SK-N-DZ (cell line): ENCODE measurements around the gene KCNH3.
"Not testable (repeated sequence)": the region's sequence is repeated elsewhere in the genome, so short reads cannot be mapped to it uniquely, and the experiment has no call there.

Experiments
- DNase-seq: peaks from one replicate; pipeline ENCODE4 v3.0.0-alpha.2; 2015; ENCODE audit warnings: low spot score
- small RNA-seq, 2 experiments: library from RNA; depleted of rRNA; stranded (forward); fragments of <200 nt; gene quantifications; one replicate each; pipeline ENCODE3, GENCODE V24; 2014

The KCNH3 gene

DNA sequence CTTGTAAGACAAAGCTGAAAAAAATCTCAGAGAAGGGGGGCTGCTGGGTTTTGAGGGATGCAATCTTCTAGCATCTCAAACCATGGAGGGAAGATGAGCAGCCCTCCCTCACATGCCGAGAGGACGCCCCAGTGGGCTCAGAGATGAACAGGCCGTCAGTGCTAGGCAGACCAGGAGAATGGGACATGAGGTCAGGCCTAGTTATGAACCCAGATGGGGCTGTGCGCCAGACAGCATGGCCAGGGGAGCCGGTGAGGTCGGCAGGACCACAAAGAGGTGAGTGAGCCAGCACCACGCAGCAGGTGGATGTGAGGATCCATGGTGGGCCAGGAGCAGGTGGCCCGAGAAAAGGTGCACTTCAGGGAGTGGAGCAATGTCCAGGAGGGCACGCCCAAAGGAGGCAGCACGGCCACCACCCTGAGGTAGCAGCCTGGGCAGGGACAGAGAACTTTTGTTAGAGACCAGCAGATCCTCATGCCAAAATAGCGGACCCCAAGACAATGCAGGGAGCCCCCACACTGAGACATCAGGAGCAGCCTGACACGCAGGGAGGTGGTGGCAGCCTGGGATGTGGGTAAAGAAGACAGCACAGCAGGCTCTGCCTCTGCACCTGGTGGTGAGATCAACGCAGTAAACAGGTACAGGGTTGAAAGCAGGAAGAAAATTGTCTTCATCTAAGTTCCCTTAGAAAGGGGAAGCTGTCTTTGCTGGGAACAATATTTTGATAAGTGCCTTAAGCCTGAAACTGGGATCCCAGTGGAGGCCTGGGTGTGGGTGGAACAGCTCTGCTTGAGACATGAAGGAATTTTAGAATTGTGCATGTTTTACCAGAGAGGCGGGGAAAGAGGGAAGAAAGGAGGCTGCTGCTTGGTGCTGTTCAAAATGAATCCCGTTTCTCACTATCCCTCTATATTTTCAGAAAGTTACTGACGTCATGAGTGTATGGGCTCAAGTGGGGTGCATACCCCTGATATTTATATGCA lies 46.9 kb downstream of the KCNH3 start:
- DNase-seq: no peak

DNA sequence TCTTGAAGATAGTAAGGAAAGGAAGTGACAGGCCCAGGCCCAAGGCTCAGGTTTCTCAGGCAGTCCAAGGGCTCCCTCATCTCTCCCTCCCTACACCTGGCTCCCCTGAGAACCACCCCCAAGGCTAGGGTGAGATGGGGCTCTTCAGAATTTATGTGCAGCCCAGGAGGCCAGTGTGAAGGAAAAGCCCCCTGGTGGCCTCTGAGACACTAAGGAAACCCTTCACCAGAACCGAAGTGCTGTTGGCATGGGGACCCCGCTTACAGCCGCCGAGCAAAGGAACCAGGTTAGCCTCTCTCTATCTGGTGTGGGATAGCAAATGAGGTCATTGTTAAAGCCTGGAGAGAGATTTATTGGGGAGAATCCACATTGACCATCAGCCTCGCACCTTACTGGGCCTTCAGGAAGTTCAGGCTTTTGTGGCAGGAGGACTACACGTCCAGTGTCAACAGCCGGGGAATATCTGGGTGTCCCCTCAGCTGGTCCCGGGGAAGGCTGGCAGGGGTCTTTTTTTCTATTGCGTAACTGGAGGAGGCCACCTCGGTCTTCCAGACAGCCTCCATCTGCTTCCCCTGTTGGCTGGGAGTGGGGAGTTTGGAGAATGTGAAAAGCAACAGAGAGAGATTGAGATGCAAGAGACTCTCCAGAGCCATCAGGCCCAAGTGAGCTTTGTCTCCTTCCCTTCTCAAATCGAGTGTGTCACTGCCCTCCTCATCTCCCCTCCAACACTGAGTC lies 48.5 kb downstream of the KCNH3 start:
- no peak for DNase-seq

DNA sequence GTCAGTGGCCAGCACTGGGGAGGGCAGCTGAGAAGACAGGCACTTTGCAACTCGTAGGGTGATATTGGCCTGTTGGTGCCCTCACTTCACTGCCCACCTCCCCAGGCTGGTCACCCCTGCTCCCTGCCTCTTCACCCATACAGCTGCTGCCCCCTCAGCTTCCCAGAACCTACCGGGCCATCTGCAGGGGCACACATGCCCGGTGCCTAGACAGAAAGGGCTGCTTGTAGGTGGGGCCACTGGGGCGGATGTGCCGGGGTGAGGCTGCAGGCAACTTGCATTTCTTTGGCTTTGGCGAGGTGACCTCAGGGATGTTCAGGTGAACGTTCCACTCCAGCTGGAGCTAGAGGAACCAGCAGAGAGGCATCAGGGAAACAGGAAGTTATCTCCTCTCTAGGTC lies 49.5 kb downstream of the KCNH3 start:
- no peak for DNase-seq

DNA sequence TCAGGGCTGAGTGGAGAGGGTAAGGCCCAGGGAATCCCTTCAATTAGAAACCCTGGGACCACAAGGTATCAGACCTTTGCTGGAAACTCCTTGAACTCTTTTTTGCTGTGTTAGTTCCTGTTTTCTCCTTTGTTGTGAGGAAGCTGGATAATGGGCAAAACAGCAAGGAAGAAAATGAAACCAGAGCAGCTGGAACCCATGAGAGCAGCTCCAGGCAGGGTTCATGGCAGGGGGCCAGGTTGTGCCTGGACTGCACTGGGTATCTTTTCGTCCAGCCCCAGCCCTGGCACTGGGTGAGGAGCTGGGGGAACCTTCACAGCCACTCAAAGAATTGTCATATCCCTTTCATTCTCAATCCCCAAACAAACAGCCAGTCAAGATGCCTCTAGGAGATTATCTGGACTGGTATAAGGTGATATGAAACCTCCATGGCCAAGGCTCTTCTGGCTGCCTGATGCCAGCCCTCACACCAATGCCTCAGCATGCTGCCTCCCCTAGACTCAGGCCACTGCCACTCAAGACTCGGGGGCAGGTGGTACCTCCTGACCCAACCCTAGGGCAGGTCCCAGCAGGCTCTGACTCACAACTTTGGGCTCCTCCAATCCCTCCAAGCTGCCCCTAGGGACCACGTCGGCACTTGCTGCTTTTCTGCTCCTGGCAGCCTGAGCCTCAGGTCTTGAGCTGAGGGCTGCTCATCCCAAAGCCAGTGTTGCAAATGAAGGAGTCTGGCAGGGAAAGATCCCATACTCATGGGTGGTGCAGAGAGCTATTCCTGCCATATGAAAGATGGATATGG lies 50.1 kb downstream of the KCNH3 start:
- DNase-seq: no peak

GRCh38 chr12:49598527-49598926 lies 59.7 kb downstream of the KCNH3 start:
- DNase-seq: no peak

GRCh38 chr12:49599961-49600360 lies 61.1 kb downstream of the KCNH3 start:
- DNase-seq: no peak

DNA sequence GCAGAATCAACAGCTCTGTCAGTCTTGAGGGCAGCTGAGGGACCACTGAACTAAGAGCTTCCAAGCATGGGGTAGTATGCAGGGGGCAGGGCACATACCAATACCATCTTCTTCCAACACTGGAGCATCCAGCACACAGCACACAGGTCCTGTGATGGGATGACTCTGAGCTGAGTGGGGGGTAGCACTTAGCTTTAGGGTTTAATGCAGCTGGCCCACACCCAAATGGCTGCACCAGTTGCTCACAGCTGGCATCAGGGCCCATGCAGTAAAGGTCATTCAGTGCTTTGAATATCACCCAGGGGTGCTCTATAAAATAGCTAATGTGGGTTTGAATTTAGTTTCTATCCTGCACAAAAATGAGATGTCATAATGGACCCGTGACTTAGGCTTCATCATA lies 64.9 kb downstream of the KCNH3 start:
- DNase-seq: no peak

DNA sequence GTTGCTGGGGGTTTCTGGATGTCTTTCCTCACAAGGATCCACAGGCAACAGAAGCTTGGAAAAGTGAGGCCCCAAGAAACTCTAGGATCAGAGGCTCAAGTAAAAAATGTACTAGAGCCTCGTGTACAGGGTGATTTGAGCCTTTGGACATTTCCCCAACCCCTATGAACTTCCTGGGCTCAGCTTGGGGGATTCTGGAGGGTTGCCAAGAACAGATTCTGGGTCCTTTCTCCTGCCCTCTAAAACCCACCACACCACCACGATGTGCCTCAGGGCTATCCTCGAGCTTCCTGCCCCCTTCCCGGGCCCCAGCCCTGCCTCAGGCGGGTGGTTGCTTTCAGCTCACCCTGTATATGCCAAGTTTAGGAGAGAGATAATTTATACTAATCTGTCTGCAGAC lies 66.0 kb downstream of the KCNH3 start:
- no peak for DNase-seq

DNA sequence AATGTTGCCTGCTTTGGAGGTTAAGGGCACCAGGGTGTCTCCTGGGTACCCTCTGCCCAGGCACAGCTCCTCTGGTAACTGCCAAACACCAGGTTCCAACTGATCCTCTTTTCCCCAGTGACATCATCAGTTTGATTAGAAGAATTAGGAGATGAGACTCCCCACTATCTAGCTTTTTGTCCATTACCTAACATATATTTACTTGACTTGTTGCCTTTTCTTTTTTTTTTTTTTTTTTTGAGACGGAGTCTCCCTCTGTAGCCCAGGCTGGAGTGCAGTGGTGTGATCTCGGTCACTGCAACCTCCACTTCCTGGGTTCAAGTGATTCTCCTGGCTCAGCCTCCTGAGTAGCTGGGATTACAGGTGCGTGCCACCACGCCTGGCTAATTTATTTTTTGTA lies 66.7 kb downstream of the KCNH3 start, which contains the start of gene FAM186B:
FAM186B (minus strand) TSS at position 101 of the 400 bp plus-strand sequence. CDS start 162 bp downstream, outside the sequence.
- DNase-seq: not testable (repeated sequence)

Small RNAs within 50 kb of the gene (small RNA-seq; reads per million reads assigned to genes)
- gene POLR2KP1: 0 reads per million in 2 experiments
- 0 reads per million in 2 experiments for gene RNU6-834P
